GM04504 (cell line): ENCODE measurements around the gene ZNF682.
A peak's percentile ranks its signal among the peaks of the same experiment; 100 is the strongest.
"Not testable (repeated sequence)": the region's sequence is repeated elsewhere in the genome, so short reads cannot be mapped to it uniquely, and the experiment has no call there.

Source experiments
- DNase-seq: peaks from one replicate; pipeline ENCODE4 v3.0.0-alpha.2; 2012; ENCODE audit warnings: low read depth

The ZNF682 gene

DNA sequence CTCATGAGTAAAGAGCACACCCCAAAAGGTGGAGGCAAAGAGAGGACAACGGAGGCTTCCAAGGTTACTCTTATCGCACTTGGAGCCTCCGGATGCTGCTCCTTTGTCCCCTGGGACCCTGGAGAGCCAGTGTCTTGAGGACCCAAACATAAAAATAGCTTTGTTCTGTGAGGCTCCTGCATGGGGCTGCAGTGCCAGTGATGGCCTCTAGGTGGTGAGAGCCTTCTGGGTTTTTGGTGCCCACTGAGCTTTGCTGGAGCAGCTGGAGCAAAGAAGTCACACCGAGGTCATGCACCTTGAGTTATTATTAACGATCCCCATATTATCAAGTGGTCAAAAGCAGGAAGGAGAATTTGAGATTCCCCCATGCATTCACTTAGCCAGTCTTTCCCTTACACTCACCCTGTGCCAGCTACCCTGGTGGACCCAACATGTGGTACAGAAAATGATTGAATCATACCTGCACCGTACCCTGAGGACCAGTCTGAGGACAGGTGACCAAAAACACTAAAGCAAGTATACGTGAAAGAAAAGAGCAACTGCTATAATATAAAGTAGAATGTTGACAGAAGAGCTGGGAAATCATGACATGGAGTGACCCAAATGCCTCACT lies 41.5 kb downstream of the ZNF682 start:
- no peak for DNase-seq

DNA sequence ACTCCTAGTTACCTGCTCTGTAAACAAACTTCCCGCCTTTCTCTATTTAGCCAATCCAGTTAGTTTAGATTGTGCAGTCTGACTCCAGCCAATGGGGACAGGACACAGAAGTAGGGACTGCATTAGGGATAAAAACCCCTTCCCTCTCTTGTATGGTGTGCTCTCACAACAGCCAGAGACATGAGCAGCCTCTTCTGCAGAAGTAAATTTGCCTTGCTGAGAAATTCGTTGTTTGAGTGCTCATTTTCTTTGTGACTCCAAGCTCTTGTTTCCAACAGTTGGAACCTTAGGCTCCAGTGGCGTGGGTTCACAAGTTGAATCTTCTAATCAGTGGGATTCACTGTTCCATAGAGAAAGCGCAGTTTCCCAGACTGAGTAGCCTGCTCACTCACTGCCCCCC lies 72.4 kb downstream of the ZNF682 start:
- no peak for DNase-seq

DNA sequence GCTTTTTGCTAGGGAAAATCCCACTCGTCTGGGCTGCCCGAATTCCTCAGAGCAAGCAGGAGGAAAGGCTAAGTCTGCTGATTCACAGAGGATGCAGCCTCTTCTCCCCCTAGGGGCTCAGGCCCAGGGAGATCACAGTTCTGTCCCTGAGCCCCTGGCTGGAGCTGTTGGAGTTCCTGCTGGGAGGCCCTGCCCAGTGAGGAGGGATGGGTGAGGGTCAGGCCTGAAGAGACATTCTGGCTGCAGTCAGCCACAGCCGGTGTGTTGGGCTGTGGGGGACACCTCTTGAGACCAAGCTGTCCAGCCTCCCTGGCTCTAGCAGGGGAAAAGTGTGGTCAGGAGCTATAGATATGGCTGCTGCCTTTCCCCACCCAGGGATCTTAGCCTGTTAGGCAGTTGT lies 73.2 kb downstream of the ZNF682 start:
- DNase-seq: not testable (repeated sequence)

DNA sequence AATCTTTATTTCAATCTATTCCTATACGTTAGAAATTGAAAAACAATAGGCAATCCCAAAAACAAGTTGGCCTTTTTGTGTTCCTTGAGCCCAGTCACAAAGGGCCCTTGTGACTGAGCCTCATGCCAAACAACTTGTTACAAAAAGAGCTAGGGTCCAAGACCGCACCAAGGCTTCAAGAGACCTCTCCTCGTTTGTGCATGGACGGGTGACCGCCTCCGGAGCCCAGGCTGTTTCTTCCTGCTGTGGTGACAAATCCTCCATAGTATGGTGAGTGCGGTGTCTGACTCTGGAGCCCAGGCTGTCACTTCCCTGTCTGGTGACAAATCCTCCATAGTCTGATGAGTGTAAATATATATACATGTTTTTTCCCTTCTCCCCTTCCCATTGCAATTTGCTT lies 74.9 kb downstream of the ZNF682 start:
- DNase-seq: no peak

DNA sequence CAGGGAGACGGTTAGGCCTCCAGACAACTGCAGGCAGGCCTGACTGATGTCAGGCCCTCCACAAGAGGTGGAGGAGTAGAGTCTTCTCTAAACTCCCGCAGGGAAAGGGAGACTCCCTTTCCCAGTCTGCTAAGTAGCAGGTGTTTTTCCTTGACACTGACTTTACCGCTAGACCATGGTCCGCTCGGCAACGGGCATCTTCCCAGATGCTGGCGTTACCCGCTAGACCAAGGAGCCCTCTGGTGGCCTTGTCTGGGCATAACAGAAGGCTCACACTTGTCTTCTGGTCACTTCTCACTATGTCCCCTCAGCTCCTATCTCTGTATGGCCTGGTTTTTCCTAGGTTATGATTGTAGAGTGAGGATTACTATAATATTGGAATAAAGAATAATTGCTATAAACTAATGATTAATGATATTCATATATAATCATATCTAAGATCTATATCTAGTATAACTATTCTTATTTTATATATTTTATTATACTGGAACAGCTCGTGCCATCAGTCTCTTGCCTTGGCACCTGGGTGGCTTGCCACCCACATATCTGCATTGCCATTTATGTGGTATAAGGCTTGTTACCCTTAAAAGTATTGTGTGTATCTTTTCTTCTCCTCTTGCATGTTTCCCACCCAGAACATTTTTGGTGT lies 80.0 kb downstream of the ZNF682 start:
- DNase-seq: peak; percentile 24

DNA sequence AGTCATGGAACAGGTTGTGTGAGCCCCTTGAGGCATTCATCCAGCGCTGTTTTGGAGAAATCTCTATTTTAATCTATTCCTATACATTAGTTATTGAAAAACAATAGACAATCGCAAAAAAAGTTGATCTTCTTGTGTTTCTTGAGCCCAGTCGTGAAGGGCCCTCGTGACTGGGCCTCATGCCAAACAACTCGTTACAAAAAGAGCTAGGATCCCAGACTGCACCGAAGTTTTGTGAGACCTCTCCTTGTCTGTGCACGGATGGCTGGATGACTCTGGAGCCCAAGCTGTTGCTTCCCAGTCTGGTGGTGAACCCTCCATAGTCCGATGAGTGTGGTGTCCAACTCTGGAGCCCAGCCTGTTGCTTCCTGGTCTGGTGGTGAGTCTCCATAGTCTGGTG lies 81.5 kb downstream of the ZNF682 start:
- not testable (repeated sequence) for DNase-seq

DNA sequence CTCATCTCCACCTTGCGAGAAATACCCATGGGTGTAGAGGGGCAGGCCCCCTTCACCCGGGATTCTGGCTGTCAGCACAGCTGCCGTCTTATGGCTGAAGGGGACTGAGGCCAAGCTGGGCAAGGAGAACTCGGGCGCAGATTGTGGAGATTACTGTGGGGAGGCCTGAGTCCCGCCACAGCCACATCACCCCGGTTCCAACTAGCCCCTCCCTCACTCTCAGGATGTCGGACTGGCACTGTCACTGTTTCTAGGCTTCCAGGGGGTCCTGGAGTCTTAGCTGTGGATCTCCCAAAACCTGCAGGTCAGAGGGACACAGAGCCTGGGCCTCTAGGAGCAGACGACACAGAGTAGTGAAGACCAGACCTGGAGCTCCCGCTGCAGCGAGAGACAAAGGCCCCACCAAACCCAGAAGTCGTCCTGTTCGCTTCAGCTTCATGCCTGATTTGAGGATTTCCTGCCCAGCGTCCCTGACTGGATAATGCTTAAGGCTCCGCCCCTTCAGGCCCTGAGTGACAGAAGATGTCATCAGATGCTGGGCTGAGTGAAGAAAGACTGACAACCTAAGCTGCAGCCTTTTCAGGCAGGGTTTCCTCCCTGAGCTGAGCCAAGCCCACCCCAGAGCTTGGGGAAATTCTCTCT lies 82.8 kb downstream of the ZNF682 start:
- no peak for DNase-seq

DNA sequence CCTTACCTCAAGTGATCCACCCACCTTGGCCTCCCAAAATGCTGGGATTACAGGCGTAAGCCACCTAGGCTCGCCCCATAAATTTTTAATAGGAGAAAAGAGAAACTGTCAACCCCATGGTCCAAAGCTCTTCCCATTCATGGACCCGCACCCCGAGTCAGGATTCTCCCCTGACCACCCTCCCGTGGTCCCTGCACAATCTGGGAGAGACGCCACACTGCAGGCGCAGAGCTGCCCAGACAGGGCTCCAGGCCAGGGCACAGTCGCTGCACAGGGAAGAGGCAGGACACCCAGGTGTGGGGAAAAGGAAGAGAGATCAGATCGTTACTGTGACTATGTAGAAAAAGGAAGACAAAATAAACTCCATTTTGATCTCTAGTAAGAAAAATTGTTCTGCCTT lies 84.1 kb downstream of the ZNF682 start:
- no peak for DNase-seq
